ENCODE results near the gene DNAJB8.

DNAJB8 gene

DNA sequence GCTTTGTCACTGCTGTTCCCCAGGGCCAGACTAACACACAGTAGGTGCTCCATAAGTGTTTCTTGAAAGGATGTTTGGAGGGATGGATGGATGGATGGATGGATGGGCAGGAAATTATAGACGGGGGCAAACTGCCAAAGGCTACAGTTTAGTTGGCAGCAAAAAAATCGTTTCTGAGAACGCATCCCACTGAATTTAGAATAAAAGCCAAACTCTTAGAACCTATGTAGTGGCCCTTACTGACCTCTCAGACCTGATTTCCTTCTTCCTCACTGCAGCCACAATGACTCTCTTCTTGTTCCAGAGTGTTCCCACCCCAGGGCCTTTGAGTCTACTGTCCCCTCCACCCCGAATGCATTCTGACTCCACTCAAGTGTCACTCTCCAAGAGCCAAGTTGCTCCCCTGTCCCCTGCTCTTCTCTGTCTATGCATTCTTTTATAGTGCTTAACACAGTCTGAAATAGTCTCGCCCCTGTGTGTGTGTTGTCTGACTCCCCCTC is 31.5 kb upstream of the DNAJB8 start:
- no peak for TF ChIP-seq CTCF (IDR thresholded peaks at IDR 0.05; ENCODE audit: extremely low read depth, missing control alignments)
- no peak for DNase-seq (ENCODE audit: low spot score)

- peak; percentile 85 for DNase-seq (ENCODE audit: low spot score)
- peak; percentile 86 for TF ChIP-seq CTCF (IDR thresholded peaks at IDR 0.05; ENCODE audit: extremely low read depth, missing control alignments)
Observed at GRCh38 chr3:128497305-128498126, 30.8 kb upstream of the DNAJB8 start.

DNA sequence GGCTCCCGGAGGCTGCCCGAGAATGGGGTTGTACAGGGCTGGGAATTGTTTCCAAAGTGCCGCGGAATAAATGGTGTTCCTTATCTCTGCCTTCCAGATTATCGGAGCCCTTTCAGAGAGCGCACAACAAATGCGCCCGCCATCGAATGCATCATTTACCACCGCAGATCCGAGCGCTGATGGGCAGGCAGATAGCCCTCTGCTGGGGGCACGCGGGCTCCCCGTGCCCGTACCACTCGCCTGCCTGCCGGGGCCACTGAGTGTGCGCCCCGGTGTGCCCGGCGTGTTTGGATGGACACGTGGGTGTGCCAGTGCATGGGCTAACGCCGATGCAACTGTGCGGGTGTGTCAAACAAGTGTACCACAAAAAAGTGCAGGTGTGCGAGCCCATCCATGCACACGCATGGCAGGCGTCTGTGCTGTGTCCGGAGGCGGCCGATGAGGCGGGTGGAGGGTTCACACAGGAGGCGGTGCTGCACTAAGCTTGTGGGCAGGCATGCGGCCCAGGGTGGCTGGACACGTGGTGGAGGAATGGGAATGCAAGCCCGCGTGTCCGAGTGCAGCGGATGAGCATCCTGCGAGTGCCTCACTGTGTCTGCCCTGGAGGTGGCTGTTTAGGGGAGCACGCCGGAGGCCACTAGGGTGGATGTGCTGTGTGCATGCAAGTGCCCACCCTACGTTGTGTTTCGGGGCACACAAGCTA is 30.1 kb upstream of the DNAJB8 start:
- no peak for TF ChIP-seq CTCF (IDR thresholded peaks at IDR 0.05; ENCODE audit: extremely low read depth, missing control alignments)
- no peak for DNase-seq (ENCODE audit: low spot score)

DNA sequence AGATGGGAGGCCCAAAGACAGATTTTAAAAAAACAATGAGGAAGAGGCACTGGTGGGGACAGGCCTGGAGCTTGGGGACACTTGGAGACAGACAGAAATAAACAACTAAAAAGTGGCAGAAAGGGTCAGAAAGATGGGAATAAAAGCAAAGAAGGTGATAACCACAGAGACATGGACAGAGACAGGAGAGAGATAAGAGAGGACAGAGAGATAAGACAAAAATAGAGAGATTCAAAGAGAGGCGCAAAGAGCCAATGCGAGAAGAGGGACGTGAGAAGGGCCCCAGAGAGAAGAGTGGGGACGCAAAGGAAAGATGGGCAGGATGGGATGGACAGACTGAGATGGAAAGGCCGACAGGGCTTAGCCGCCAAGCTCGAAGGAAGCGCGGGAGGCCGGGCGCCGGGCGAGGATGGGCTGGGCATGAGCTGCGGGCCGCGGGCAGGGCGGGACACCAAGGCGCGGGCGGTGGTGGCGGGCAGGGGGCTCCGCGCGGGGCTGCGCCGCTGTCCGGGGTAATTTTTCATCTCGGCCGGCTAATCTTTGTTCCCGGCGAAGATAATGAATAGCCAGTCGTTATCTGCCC is 29.4 kb upstream of the DNAJB8 start:
- no peak for DNase-seq (ENCODE audit: low spot score)

DNA sequence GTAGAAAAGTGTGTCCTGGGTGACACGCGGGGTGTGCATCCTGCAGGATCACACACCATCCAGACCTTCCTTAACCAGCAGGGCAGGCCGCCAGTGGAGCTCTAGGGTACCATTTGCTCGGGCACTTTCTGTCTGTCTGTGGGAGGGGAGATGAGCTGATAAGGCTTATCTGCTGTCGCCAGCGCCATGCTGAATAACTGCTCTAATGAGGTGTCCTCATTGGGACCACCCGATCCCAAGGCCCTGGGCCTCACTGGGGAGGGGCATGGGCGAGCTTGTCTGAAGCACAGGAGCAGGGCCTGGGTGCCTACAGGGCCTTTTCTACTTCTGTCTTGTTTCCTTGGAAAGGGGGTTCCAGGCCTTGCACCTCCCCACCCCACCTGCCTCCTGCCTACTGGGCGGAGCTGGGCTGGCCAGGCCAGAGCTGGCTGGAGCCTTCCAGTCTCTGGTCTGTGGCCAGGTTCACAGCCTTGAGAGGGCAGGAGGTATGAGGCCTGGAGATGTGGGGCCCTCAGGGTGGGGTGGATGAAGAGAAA is 28.8 kb upstream of the DNAJB8 start:
- DNase-seq (ENCODE audit: low spot score) = no peak
- TF ChIP-seq CTCF (IDR thresholded peaks at IDR 0.05; ENCODE audit: extremely low read depth, missing control alignments) = no peak

More for the DNA sequence above, 29.4 kb upstream of the DNAJB8 start:
- no peak for TF ChIP-seq CTCF (IDR thresholded peaks at IDR 0.05; ENCODE audit: extremely low read depth, missing control alignments)

GRCh38 chr3:128494367-128494650 is 27.6 kb upstream of the DNAJB8 start:
- no peak for DNase-seq (ENCODE audit: low spot score)
- TF ChIP-seq CTCF (IDR thresholded peaks at IDR 0.05; ENCODE audit: extremely low read depth, missing control alignments) = no peak

All from GM20000 (cell line).